ENCODE data around the gene SIRPD.

DNA sequence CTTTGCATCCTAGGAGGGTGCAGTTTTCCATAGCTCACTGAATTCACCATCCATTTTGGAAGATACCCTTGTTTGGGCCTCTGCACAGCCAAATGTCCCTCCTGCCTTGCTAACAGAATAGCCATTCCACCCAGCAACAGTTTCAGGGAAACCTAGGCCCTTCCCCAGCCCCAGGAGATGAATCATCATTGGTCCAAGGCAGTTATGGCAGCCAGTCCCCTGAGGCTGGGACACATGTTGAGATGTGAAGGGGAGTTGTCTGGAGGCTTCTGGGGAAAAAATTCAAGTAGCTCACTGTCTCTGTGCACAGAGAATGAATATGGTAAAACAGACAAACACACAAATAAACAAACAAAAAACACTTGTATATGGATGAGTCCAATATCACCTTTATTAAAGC is 48.9 kb downstream of the SIRPD start:
- TF ChIP-seq, protein P1, sequence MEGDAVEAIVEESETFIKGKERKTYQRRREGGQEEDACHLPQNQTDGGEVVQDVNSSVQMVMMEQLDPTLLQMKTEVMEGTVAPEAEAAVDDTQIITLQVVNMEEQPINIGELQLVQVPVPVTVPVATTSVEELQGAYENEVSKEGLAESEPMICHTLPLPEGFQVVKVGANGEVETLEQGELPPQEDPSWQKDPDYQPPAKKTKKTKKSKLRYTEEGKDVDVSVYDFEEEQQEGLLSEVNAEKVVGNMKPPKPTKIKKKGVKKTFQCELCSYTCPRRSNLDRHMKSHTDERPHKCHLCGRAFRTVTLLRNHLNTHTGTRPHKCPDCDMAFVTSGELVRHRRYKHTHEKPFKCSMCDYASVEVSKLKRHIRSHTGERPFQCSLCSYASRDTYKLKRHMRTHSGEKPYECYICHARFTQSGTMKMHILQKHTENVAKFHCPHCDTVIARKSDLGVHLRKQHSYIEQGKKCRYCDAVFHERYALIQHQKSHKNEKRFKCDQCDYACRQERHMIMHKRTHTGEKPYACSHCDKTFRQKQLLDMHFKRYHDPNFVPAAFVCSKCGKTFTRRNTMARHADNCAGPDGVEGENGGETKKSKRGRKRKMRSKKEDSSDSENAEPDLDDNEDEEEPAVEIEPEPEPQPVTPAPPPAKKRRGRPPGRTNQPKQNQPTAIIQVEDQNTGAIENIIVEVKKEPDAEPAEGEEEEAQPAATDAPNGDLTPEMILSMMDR (IDR thresholded peaks at IDR 0.05), result no peak
- no peak for TF ChIP-seq POLR2A (IDR thresholded peaks at IDR 0.05)

Data from body of pancreas (tissue), 4 donors.